SK-N-SH treated with all-trans-retinoic acid at 6 μM for 48 hours (cell line): ENCODE data around the gene FAN1.

Experiments
- ATAC-seq: fragments of 200-7000 bp; cut with Tn5 transposase; 3 replicates; pipeline ENCODE4 v1.9.1; 2020; ENCODE audit warnings: mild to moderate bottlenecking, moderate library complexity
- ARNTL ChIP-seq: fragments of 450-650 bp; formaldehyde crosslinking; IDR thresholded peaks from 2 replicates; pipeline ENCODE4 v1.5.0; 2020; ENCODE audit warnings: low read depth, mild to moderate bottlenecking, moderate library complexity, borderline replicate concordance
- BACH2 ChIP-seq: fragments of 250-450 bp; sonication (Bioruptor Pico); IDR thresholded peaks from 2 replicates; pipeline ENCODE4 v1.9.0; 2021; ENCODE audit warnings: mild to moderate bottlenecking, borderline replicate concordance
- CREB5 ChIP-seq: fragments of 250-450 bp; sonication (Bioruptor Pico); IDR thresholded peaks from 2 replicates; pipeline ENCODE4 v1.5.1; 2020; ENCODE audit warnings: low read depth, mild to moderate bottlenecking, moderate library complexity
- CSDC2 ChIP-seq: fragments of 250-450 bp; sonication (Bioruptor Pico); IDR thresholded peaks from 2 replicates; pipeline ENCODE4 v1.5.0; 2020; ENCODE audit warnings: mild to moderate bottlenecking, moderate library complexity
- CSRNP3 ChIP-seq: fragments of 250-450 bp; sonication (Bioruptor Pico); IDR thresholded peaks from 2 replicates; pipeline ENCODE4 v1.5.1; 2021; ENCODE audit warnings: mild to moderate bottlenecking, moderate library complexity
- ESRRG ChIP-seq: fragments of 250-450 bp; sonication (Bioruptor Pico); IDR thresholded peaks from 2 replicates; pipeline ENCODE4 v1.6.1; 2021; ENCODE audit warnings: mild to moderate bottlenecking
- GLIS3 ChIP-seq: fragments of 250-450 bp; sonication (Bioruptor Pico); IDR thresholded peaks from 2 replicates; pipeline ENCODE4 v1.5.0; 2020; ENCODE audit warnings: mild to moderate bottlenecking, moderate library complexity
- ISL1 ChIP-seq: fragments of 250-450 bp; sonication (Bioruptor Pico); IDR thresholded peaks from 2 replicates; pipeline ENCODE4 v2.1.2; 2022; ENCODE audit warnings: mild to moderate bottlenecking, moderate library complexity
- OSR1 ChIP-seq: fragments of 250-450 bp; sonication (Bioruptor Pico); IDR thresholded peaks from 2 replicates; pipeline ENCODE4 v1.8.0; 2022; ENCODE audit warnings: moderate library complexity, mild to moderate bottlenecking, inconsistent platforms
- PATZ1 ChIP-seq: fragments of 250-450 bp; sonication (Bioruptor Pico); IDR thresholded peaks from 2 replicates; pipeline ENCODE4 v1.8.0; 2020; ENCODE audit warnings: mild to moderate bottlenecking, moderate library complexity, borderline replicate concordance
- POU6F1 ChIP-seq: fragments of 250-450 bp; sonication (Bioruptor Pico); IDR thresholded peaks from 2 replicates; pipeline ENCODE4 v1.8.0; 2021; ENCODE audit warnings: low read depth, mild to moderate bottlenecking, moderate library complexity, borderline replicate concordance
- PPARA ChIP-seq: fragments of 250-450 bp; sonication (Bioruptor Pico); IDR thresholded peaks from 2 replicates; pipeline ENCODE4 v1.5.0; 2020; ENCODE audit warnings: mild to moderate bottlenecking, borderline replicate concordance
- SNAI2 ChIP-seq: fragments of 250-450 bp; sonication (Bioruptor Pico); IDR thresholded peaks from 2 replicates; pipeline ENCODE4 v1.5.0; 2020; ENCODE audit warnings: mild to moderate bottlenecking, moderate library complexity
- TOX ChIP-seq: fragments of 250-450 bp; sonication (Bioruptor Pico); IDR thresholded peaks from 2 replicates; pipeline ENCODE4 v1.8.0; 2021; ENCODE audit warnings: mild to moderate bottlenecking, moderate library complexity, borderline replicate concordance
- TSHZ2 ChIP-seq: fragments of 250-450 bp; sonication (Bioruptor Pico); IDR thresholded peaks from 2 replicates; pipeline ENCODE4 v1.5.0; 2020; ENCODE audit warnings: mild to moderate bottlenecking, moderate library complexity
- ZC3H10 ChIP-seq: fragments of 250-450 bp; sonication (Bioruptor Pico); IDR thresholded peaks from 2 replicates; pipeline ENCODE4 v1.5.1; 2021; ENCODE audit warnings: mild to moderate bottlenecking, moderate library complexity
- ZFP3 ChIP-seq: fragments of 250-450 bp; sonication (Bioruptor Pico); IDR thresholded peaks from 2 replicates; pipeline ENCODE4 v1.5.0; 2020; ENCODE audit warnings: mild to moderate bottlenecking, moderate library complexity
- ZFP30 ChIP-seq: fragments of 450-650 bp; formaldehyde crosslinking; IDR thresholded peaks from 2 replicates; pipeline ENCODE4 v1.5.0; 2022; ENCODE audit warnings: mild to moderate bottlenecking, moderate library complexity
- ZNF565 ChIP-seq: fragments of 450-650 bp; formaldehyde crosslinking; conservative IDR thresholded peaks from 2 replicates; pipeline ENCODE4 v1.5.0; 2020; ENCODE audit warnings: low read depth, mild to moderate bottlenecking, moderate library complexity
- ZNF70 ChIP-seq: fragments of 450-650 bp; formaldehyde crosslinking; IDR thresholded peaks from 2 replicates; pipeline ENCODE4 v1.5.0; 2020; ENCODE audit warnings: mild to moderate bottlenecking, moderate library complexity
- ZNF8 ChIP-seq: fragments of 450-650 bp; formaldehyde crosslinking; IDR thresholded peaks from 2 replicates; pipeline ENCODE4 v1.5.0; 2020; ENCODE audit warnings: mild to moderate bottlenecking, moderate library complexity

Gene FAN1

GRCh38 chr15:30926161-30926560, 22.4 kb downstream of the FAN1 start (continued):
- TF ChIP-seq ZNF565 (CRISPR knock-in tag) (no peak), BACH2 (CRISPR knock-in tag) (no peak), CREB5 (CRISPR knock-in tag) (no peak), ZNF8 (CRISPR knock-in tag) (no peak), CSRNP3 (CRISPR knock-in tag) (no peak)

GRCh38 chr15:30927148-30927761, 23.5 kb downstream of the FAN1 start:
- TF ChIP-seq PATZ1 = no peak
- no peak for TF ChIP-seq ZNF8 (CRISPR knock-in tag)
- TF ChIP-seq ESRRG = no peak
- TF ChIP-seq BACH2 (CRISPR knock-in tag) = no peak
- no peak for TF ChIP-seq SNAI2 (CRISPR knock-in tag)
- TF ChIP-seq CSRNP3 (CRISPR knock-in tag) = no peak
- no peak for TF ChIP-seq ISL1 (CRISPR knock-in tag)
- TF ChIP-seq ZFP30 (CRISPR knock-in tag) = no peak
- TF ChIP-seq ARNTL (CRISPR knock-in tag) = no peak
- no peak for TF ChIP-seq ZC3H10 (CRISPR knock-in tag)
- TF ChIP-seq ZFP3 (CRISPR knock-in tag) = no peak
- no peak for TF ChIP-seq ZNF70
- no peak for TF ChIP-seq OSR1
- ATAC-seq = no peak; the same call in 2 of the 3 replicates

- ATAC-seq = no peak
- no peak for TF ChIP-seq ZNF8 (CRISPR knock-in tag)
- TF ChIP-seq PATZ1 = no peak
- TF ChIP-seq ZFP30 (CRISPR knock-in tag) = no peak
- TF ChIP-seq BACH2 (CRISPR knock-in tag) = no peak
- TF ChIP-seq TSHZ2 (CRISPR knock-in tag) = no peak
- TF ChIP-seq GLIS3 = no peak
- TF ChIP-seq TOX = no peak
- no peak for TF ChIP-seq PPARA (CRISPR knock-in tag)
- TF ChIP-seq ZNF70 = no peak
- TF ChIP-seq CREB5 (CRISPR knock-in tag) = no peak
- no peak for TF ChIP-seq CSRNP3 (CRISPR knock-in tag)
- no peak for TF ChIP-seq CSDC2 (CRISPR knock-in tag)
- no peak for TF ChIP-seq ZFP3 (CRISPR knock-in tag)
- TF ChIP-seq ZC3H10 (CRISPR knock-in tag) = no peak
- TF ChIP-seq ISL1 (CRISPR knock-in tag) = no peak
- TF ChIP-seq ZNF565 (CRISPR knock-in tag) = no peak
- no peak for TF ChIP-seq POU6F1 (CRISPR knock-in tag)
These were observed 24.4 kb downstream of the FAN1 start for GRCh38 chr15:30928076-30928475.
